SU-DHL-6 (cell line): Measurements from ENCODE around the gene CENPF.
A peak's percentile ranks its signal among the peaks of the same experiment; 100 is the strongest.

Experiments used
- H2AFZ ChIP-seq: fragments of 200-600 bp; sonication (generic); 2 replicates; pipeline ENCODE4 v1.6.1; 2014; ENCODE audit warnings: low read depth, mild to moderate bottlenecking, moderate library complexity, mixed read lengths, antibody characterized with exemption, low read length; ENCODE audit not compliant: severe bottlenecking
- H3F3A ChIP-seq: fragments of 200-600 bp; shearing (Covaris generic); 2 replicates; pipeline ENCODE4 v1.6.0; 2016; ENCODE audit warnings: antibody characterized with exemption, mild to moderate bottlenecking; ENCODE audit not compliant: insufficient read depth
- H3K27ac ChIP-seq: fragments of 200-600 bp; sonication (generic); 2 replicates; pipeline ENCODE4 v1.5.1; 2016; ENCODE audit warnings: low read depth, mild to moderate bottlenecking, low read length, moderate library complexity, mixed read lengths
- H3K27me3 ChIP-seq: fragments of 200-600 bp; sonication (generic), shearing (Covaris generic); 2 replicates; pipeline ENCODE4 v1.6.0; 2014; ENCODE audit warnings: mild to moderate bottlenecking, low read length
- H3K36me3 ChIP-seq: fragments of 200-600 bp; sonication (generic); 2 replicates; pipeline ENCODE4 v1.6.1; 2014; ENCODE audit warnings: mild to moderate bottlenecking, low read length, mixed read lengths
- H3K4me2 ChIP-seq: fragments of 300-600, 200-600 bp; shearing (Covaris generic), sonication (generic); 2 replicates; pipeline ENCODE4 v1.6.0; 2014; ENCODE audit warnings: low read length, low read depth, mild to moderate bottlenecking; ENCODE audit not compliant: poor library complexity, severe bottlenecking
- H3K4me3 ChIP-seq: fragments of 200-600 bp; sonication (generic); 2 replicates; pipeline ENCODE4 v1.5.1; 2014; ENCODE audit warnings: antibody characterized with exemption, low read length, mild to moderate bottlenecking, mixed read lengths; ENCODE audit not compliant: insufficient read depth, poor library complexity, severe bottlenecking
- H3K79me2 ChIP-seq: fragments of 200-600 bp; sonication (generic); 2 replicates; pipeline ENCODE4 v1.6.1; 2014; ENCODE audit warnings: mild to moderate bottlenecking, low read length, moderate library complexity; ENCODE audit not compliant: insufficient read depth
- H3K9ac ChIP-seq: fragments of 200-600 bp; sonication (generic); 2 replicates; pipeline ENCODE4 v1.7.0; 2014; ENCODE audit warnings: mild to moderate bottlenecking, low read length
- H3K9me2 ChIP-seq: fragments of 200-600 bp; sonication (generic); replicated peaks from 2 replicates; pipeline ENCODE4 v1.6.1; 2014; ENCODE audit warnings: low read length; ENCODE audit not compliant: insufficient read depth
- H3K9me3 ChIP-seq: fragments of 200-600 bp; sonication (generic); 2 replicates; pipeline ENCODE4 v1.6.1; 2014; ENCODE audit warnings: low read length, mixed read lengths; ENCODE audit not compliant: insufficient read depth
- H4K20me1 ChIP-seq: fragments of 200-600 bp; sonication (generic); 2 replicates; pipeline ENCODE4 v1.6.1; 2014; ENCODE audit warnings: low read depth, mild to moderate bottlenecking, antibody characterized with exemption, low read length, moderate library complexity, mixed read lengths
- EZH2phosphoT487 ChIP-seq: fragments of 200-600 bp; sonication (generic), shearing (Covaris generic); conservative IDR thresholded peaks from 2 replicates; pipeline ENCODE4 v1.6.1; 2018; ENCODE audit warnings: mild to moderate bottlenecking, antibody characterized with exemption, low read length, moderate library complexity, mixed read lengths
- TF ChIP-seq, protein P1 (sequence below): fragments of 200-600 bp; sonication (generic); IDR thresholded peaks from one replicate; pipeline ENCODE4 v1.5.1; 2017; ENCODE audit warnings: antibody characterized with exemption, mild to moderate bottlenecking, low read length, moderate library complexity; ENCODE audit not compliant: insufficient read depth, poor library complexity, severe bottlenecking

Gene CENPF

DNA sequence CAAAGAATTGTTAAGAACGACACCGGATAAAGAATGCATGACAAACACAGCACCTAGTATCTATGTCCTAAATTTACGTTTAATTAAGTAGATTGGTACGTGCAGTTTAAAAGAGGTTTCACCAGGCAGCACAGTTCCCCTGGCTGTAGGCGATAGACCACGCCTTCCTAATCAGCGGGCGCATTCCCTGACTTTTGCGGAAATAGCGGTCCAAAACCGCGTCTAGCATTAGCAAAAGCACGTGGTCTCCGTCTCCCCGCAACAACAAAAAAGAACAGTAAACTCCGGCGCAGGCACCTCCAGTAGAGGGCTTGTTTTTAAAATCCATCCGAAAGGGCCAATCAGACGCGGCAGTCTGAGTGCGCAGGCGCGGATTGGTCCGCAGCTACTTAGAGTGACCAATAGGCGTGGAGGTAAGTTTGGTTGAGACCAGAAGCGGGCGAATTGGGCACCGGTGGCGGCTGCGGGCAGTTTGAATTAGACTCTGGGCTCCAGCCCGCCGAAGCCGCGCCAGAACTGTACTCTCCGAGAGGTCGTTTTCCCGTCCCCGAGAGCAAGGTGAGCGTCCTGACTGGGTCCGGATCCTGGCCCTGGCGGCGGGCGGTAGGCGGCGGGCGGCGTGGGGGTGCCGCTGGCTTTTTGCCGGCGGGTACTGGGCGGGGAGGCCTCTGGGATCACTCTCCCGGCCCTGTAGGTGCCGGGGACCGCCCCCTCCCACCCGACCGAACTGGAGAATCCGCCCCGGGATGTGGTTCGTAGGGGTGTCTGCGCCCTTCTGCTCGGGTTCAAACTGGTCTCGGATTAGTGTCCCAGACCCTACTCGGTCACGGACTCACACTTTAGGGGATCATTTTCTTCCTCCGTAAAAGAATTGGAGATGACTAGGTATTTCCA is at the start of gene CENPF:
Gene CENPF (plus strand): TSS at position 432 of the 894 bp plus-strand sequence. CDS start 10,560 bp downstream, outside the sequence.
- H3K9me2 ChIP-seq = 0 out of 2 replicates have a peak, but pooled peaks cover 3% of the 10 kb centered on the region
- no peaks in the 10 kb centered on the region for H3K27me3 ChIP-seq
- H3K4me2 ChIP-seq = peak within 1 kb of the TSS; percentile 74
- peak within 1 kb of the TSS; percentile 82 for H2AFZ ChIP-seq
- H3K9ac ChIP-seq = peak within 1 kb of the TSS; percentile 94
- H3K9me3 ChIP-seq = no peaks in the 10 kb centered on the region
- TF ChIP-seq, protein P1, sequence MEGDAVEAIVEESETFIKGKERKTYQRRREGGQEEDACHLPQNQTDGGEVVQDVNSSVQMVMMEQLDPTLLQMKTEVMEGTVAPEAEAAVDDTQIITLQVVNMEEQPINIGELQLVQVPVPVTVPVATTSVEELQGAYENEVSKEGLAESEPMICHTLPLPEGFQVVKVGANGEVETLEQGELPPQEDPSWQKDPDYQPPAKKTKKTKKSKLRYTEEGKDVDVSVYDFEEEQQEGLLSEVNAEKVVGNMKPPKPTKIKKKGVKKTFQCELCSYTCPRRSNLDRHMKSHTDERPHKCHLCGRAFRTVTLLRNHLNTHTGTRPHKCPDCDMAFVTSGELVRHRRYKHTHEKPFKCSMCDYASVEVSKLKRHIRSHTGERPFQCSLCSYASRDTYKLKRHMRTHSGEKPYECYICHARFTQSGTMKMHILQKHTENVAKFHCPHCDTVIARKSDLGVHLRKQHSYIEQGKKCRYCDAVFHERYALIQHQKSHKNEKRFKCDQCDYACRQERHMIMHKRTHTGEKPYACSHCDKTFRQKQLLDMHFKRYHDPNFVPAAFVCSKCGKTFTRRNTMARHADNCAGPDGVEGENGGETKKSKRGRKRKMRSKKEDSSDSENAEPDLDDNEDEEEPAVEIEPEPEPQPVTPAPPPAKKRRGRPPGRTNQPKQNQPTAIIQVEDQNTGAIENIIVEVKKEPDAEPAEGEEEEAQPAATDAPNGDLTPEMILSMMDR = no peak
- no peak for TF ChIP-seq EZH2phosphoT487
- H3K36me3 ChIP-seq = no peaks in the 10 kb centered on the region
- peak within 1 kb of the TSS; percentile 72 for H3K27ac ChIP-seq
- H4K20me1 ChIP-seq = no peaks in the 10 kb centered on the region
- peaks cover 33% of the 10 kb centered on the region for H3K79me2 ChIP-seq
- peaks cover 13% of the 10 kb centered on the region; the same call in 1 of the 2 replicates for H3F3A ChIP-seq
- peak within 1 kb of the TSS; percentile 69 for H3K4me3 ChIP-seq

GRCh38 chr1:214557952-214558735 is 44.9 kb upstream of the CENPF start:
- no peak overlapping the region for H3K9ac ChIP-seq
- no peaks in the 10 kb centered on the region for H3F3A ChIP-seq
- no peak overlapping the region for H2AFZ ChIP-seq
- TF ChIP-seq, protein P1 = no peak
- TF ChIP-seq EZH2phosphoT487 = no peak
- no peaks in the 10 kb centered on the region for H3K27me3 ChIP-seq
- H3K36me3 ChIP-seq = no peaks in the 10 kb centered on the region
- H3K4me3 ChIP-seq = no peak overlapping the region
- H3K79me2 ChIP-seq = no peaks in the 10 kb centered on the region
- H3K9me3 ChIP-seq = no peaks in the 10 kb centered on the region
- H4K20me1 ChIP-seq = no peaks in the 10 kb centered on the region
- no peaks in the 10 kb centered on the region for H3K9me2 ChIP-seq
- no peak overlapping the region for H3K4me2 ChIP-seq
- H3K27ac ChIP-seq = no peak overlapping the region

DNA sequence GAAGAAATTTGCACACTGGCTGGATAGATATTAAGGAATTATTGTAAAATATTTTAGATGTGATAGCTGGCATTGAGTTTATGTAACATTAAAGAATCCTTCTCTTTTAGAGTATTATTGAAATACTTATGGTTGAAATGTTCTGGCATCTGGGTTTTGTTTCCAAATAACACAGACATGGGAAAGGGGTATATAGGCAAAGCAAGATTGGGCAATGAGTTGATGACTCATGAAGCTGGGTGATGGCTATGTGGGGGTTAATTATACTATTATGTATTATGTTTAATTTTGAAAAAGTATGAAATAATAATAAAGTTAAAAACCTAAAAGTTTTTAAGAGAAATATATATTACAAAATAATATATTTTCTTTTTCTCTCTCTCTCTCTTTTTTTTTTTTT is 39.1 kb upstream of the CENPF start:
- Histone ChIP-seq H3K9me2 (no peaks in the 10 kb centered on the region), H3K36me3 (no peaks in the 10 kb centered on the region), H3K9ac (no peak overlapping the region), H2AFZ (no peak overlapping the region), H3K27me3 (no peaks in the 10 kb centered on the region), H3K9me3 (no peaks in the 10 kb centered on the region), H3F3A (no peaks in the 10 kb centered on the region), H3K4me3 (no peak overlapping the region), H3K79me2 (no peaks in the 10 kb centered on the region), H3K4me2 (no peak overlapping the region), H4K20me1 (no peaks in the 10 kb centered on the region), H3K27ac (no peak overlapping the region)
- no peak for TF ChIP-seq EZH2phosphoT487
- TF ChIP-seq, protein P1 = no peak
